Keratinocyte (primary cell): ENCODE measurements around the gene GLRX3. TPM values are rescaled to one million over a fixed set of nuclear protein-coding genes. Genes with fewer than 3 reads are reported as not detected.

ENCODE experiments used
- DNase-seq: peaks from one replicate; pipeline ENCODE4 v3.0.0-alpha.2; 2011; ENCODE audit warnings: low read depth, missing footprints, low spot score
- FAIRE-seq: peaks from 2 replicates; lab custom pipeline; 2011; peaks lifted over from hg19 to GRCh38; lab: Jason Lieb, UNC
- H2AFZ ChIP-seq: 2 replicates; pipeline ENCODE4 v1.6.0; 2012; ENCODE audit warnings: low read length, control low read depth, inconsistent platforms; ENCODE audit not compliant: control insufficient read depth
- H3K27ac ChIP-seq: 2 replicates; pipeline ENCODE4 v1.5.1; 2011; ENCODE audit warnings: low read length; ENCODE audit not compliant: control insufficient read depth, insufficient read depth
- H3K27me3 ChIP-seq: 3 replicates; pipeline ENCODE4 v1.6.0; 2011; ENCODE audit warnings: low read length; ENCODE audit not compliant: control insufficient read depth, insufficient read depth; ENCODE audit errors: extremely low read depth
- H3K36me3 ChIP-seq, 2 experiments: 2 replicates in 1 of 2; 3 replicates in 1 of 2; pipeline ENCODE4 v1.5.1; 2011; ENCODE audit warnings: low read length in 2 of 2, mild to moderate bottlenecking in 1 of 2; ENCODE audit not compliant: control insufficient read depth in 2 of 2, insufficient read depth in 2 of 2; ENCODE audit errors: extremely low read depth in 1 of 2
- H3K4me1 ChIP-seq: 3 replicates; pipeline ENCODE4 v1.5.1; 2011; ENCODE audit warnings: low read length; ENCODE audit not compliant: control insufficient read depth, insufficient read depth; ENCODE audit errors: extremely low read depth
- H3K4me2 ChIP-seq: 3 replicates; pipeline ENCODE4 v1.6.0; 2011; ENCODE audit warnings: low read depth, low read length; ENCODE audit not compliant: control insufficient read depth, insufficient read depth; ENCODE audit errors: extremely low read depth
- H3K4me3 ChIP-seq, 3 experiments: fragments of 200-600 bp in 1 of 3; sonication (generic) in 1 of 3; 2 replicates in 2 of 3; 3 replicates in 1 of 3; pipeline ENCODE4 v1.5.1; 2011 to 2016; ENCODE audit warnings: low read length in 3 of 3, mild to moderate bottlenecking in 3 of 3, control low read depth in 2 of 3, inconsistent platforms in 1 of 3, low read depth in 1 of 3, mixed read lengths in 1 of 3, mixed run types in 1 of 3, moderate library complexity in 1 of 3; ENCODE audit not compliant: control insufficient read depth in 2 of 3, insufficient read depth in 2 of 3; ENCODE audit errors: extremely low read depth in 1 of 3
- H3K79me2 ChIP-seq: 2 replicates; pipeline ENCODE4 v1.6.0; 2012; ENCODE audit warnings: low read length; ENCODE audit not compliant: control insufficient read depth, insufficient read depth
- H3K9ac ChIP-seq: 3 replicates; pipeline ENCODE4 v1.6.0; 2011; ENCODE audit warnings: low read length; ENCODE audit not compliant: control insufficient read depth, insufficient read depth; ENCODE audit errors: extremely low read depth
- H3K9me1 ChIP-seq: 3 replicates; pipeline ENCODE4 v1.6.0; 2011; ENCODE audit warnings: low read length; ENCODE audit not compliant: control insufficient read depth, insufficient read depth; ENCODE audit errors: extremely low read depth
- H3K9me3 ChIP-seq: 2 replicates; pipeline ENCODE4 v1.5.1; 2012; ENCODE audit warnings: low read depth, low read length; ENCODE audit not compliant: control insufficient read depth
- H4K20me1 ChIP-seq: 3 replicates; pipeline ENCODE4 v1.6.0; 2011; ENCODE audit warnings: low read length; ENCODE audit not compliant: control insufficient read depth, insufficient read depth; ENCODE audit errors: extremely low read depth
- EZH2 ChIP-seq: IDR thresholded peaks from one replicate; pipeline ENCODE4 v1.6.1; 2012; ENCODE audit warnings: inconsistent platforms, mild to moderate bottlenecking, low read length, moderate library complexity
- dilution Hi-C: fragments of 300-500 bp; cut with MboI; formaldehyde crosslinking; loops from one replicate; pipeline ENCODE4 v1.7.0; 2020; ENCODE audit warnings: low sequenced_read_pairs; ENCODE audit not compliant: extremely low pct_ligation_motif_present
- polyA plus RNA-seq, 5 experiments: library from polyadenylated mRNA; depleted of rRNA in 3 of 5; stranded (reverse) in 3 of 5; stranded (forward) in 1 of 5; unstranded in 1 of 5; fragments of >200 nt; gene quantifications; 1 replicate in 1 of 5; 2 replicates in 3 of 5; 3 replicates in 1 of 5; pipeline versions ENCODE4 v1.2.1 to v1.2.3, GENCODE V29; 2011 to 2012; ENCODE audit warnings: missing spikeins in 2 of 5, low read depth in 1 of 5, low replicate concordance in 1 of 5
- TF ChIP-seq, protein P1 (sequence below), 3 experiments: IDR thresholded peaks in 1 of 3; conservative IDR thresholded peaks in 1 of 3; optimal IDR thresholded peaks in 1 of 3; 2 replicates in 2 of 3; 3 replicates in 1 of 3; pipeline versions ENCODE3 to v1.5.1; 2011; ENCODE audit warnings: low read length in 3 of 3, mild to moderate bottlenecking in 3 of 3, moderate library complexity in 2 of 3, control low read depth in 1 of 3, inconsistent platforms in 1 of 3; ENCODE audit not compliant: insufficient read depth in 2 of 3; ENCODE audit errors: extremely low read depth in 1 of 3

GLRX3 gene
- polyA plus RNA-seq, 1 donor (not counting 4 experiments of a cell fraction or from before 2014, with no cell fraction given), result 215 TPM

DNA sequence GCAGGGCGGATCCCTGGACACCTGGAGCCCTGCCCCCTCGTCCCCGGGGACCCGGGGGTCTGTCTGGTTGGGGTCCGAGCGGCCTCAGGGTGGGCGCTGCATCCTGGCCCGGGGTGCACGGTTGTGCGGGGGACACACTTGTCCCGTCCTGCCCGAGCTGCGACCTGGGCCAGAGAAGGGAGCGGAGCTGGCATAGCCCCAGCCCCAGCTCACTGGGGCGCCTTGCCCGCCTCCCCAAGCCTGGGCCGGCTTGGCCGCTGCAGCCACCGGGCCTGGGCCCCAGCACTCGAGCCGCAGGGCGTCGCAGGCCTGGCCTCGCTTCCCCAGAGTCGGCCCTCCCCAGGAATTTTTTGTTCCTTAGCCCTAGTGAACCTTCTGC is 54.5 kb downstream of the GLRX3 start:
- dilution Hi-C loops, result no loop called here
- H3K27me3 ChIP-seq, result no peaks in the 10 kb centered on the region
- FAIRE-seq, result no peak
- no peaks in the 10 kb centered on the region for H3K4me1 ChIP-seq
- no peak overlapping the region for H2AFZ ChIP-seq
- H3K4me3 ChIP-seq, result peak overlapping the region; percentile 28 to 46 (median 38)
- no peak for DNase-seq
- H3K36me3 ChIP-seq, result peaks cover 4 to 22% of the 10 kb centered on the region in 2 experiments
- H3K79me2 ChIP-seq, result no peaks in the 10 kb centered on the region
- H3K27ac ChIP-seq, result no peak overlapping the region
- H3K9ac ChIP-seq, result peak overlapping the region; percentile 54
- H3K4me2 ChIP-seq, result peak overlapping the region; percentile 62
- no peaks in the 10 kb centered on the region for H3K9me3 ChIP-seq
- H3K9me1 ChIP-seq, result no peaks in the 10 kb centered on the region
- peaks cover 4% of the 10 kb centered on the region for H4K20me1 ChIP-seq
- no peak for TF ChIP-seq EZH2
- TF ChIP-seq, protein P1, sequence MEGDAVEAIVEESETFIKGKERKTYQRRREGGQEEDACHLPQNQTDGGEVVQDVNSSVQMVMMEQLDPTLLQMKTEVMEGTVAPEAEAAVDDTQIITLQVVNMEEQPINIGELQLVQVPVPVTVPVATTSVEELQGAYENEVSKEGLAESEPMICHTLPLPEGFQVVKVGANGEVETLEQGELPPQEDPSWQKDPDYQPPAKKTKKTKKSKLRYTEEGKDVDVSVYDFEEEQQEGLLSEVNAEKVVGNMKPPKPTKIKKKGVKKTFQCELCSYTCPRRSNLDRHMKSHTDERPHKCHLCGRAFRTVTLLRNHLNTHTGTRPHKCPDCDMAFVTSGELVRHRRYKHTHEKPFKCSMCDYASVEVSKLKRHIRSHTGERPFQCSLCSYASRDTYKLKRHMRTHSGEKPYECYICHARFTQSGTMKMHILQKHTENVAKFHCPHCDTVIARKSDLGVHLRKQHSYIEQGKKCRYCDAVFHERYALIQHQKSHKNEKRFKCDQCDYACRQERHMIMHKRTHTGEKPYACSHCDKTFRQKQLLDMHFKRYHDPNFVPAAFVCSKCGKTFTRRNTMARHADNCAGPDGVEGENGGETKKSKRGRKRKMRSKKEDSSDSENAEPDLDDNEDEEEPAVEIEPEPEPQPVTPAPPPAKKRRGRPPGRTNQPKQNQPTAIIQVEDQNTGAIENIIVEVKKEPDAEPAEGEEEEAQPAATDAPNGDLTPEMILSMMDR (optimal IDR thresholded peaks at IDR 0.05 in 1 of 3, IDR thresholded peaks at IDR 0.05 in 1 of 3, conservative IDR thresholded peaks at IDR 0.05 in 1 of 3; ENCODE audit: extremely low read depth in 1 of 3, insufficient read depth in 2 of 3, low read length in 3 of 3), result no peak

DNA sequence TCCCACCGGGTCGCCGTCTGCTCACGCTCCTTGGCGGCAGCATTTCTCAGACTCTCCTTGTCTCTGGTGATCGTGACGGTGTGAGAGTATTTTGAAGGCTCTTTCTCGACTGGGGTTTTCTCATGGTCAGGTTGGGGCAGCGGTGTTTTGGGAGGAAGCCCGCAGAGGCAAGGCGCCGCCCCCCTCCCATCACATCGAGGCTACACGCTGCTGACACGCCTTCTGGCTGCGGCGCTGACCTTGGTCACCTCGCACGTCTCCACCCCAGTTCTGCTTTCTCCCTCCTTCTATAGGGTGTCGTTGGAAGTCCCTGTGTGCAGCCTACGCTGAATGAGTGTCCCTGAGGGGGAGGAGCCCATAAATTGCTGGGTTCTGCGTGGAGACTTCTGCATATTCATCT is 55.2 kb downstream of the GLRX3 start:
- no peak for TF ChIP-seq EZH2
- TF ChIP-seq, protein P1 (optimal IDR thresholded peaks at IDR 0.05 in 1 of 3, IDR thresholded peaks at IDR 0.05 in 1 of 3, conservative IDR thresholded peaks at IDR 0.05 in 1 of 3; ENCODE audit: extremely low read depth in 1 of 3, insufficient read depth in 2 of 3, low read length in 3 of 3), result no peak
- H3K27me3 ChIP-seq, result no peaks in the 10 kb centered on the region
- no peaks in the 10 kb centered on the region for H3K79me2 ChIP-seq
- FAIRE-seq (no peak), DNase-seq (no peak)
- no peaks in the 10 kb centered on the region for H3K9me3 ChIP-seq
- no peaks in the 10 kb centered on the region for H3K9me1 ChIP-seq
- no peak overlapping the region for H2AFZ ChIP-seq
- dilution Hi-C loops, result no loop called here
- H3K27ac ChIP-seq, result no peak overlapping the region
- no peak overlapping the region for H3K9ac ChIP-seq
- no peak overlapping the region for H3K4me2 ChIP-seq
- peaks cover 4% of the 10 kb centered on the region for H4K20me1 ChIP-seq
- H3K4me1 ChIP-seq, result no peaks in the 10 kb centered on the region
- peaks cover 4 to 20% of the 10 kb centered on the region in 2 experiments for H3K36me3 ChIP-seq
- no peak overlapping the region for H3K4me3 ChIP-seq
